Adrenal gland (tissue), 12 donors: Measurements from ENCODE around the gene ARL6IP1. TPM values are rescaled to one million over a fixed set of nuclear protein-coding genes. Genes with fewer than 3 reads are reported as not detected.

Source experiments
- DNase-seq, 7 donors: peaks; one replicate each; pipeline ENCODE4 v3.0.0-alpha.2; 2019 to 2020
- H3K27ac ChIP-seq, 5 donors: fragments of 200-600 bp; sonication (generic) in 4 of 5; 1 replicate in 3 of 5; 2 replicates in 2 of 5; pipeline versions ENCODE4 v1.5.1 to v1.8.0; 2016 to 2020; ENCODE audit warnings: mild to moderate bottlenecking in 1 of 5
- H3K27me3 ChIP-seq: fragments of 200-600 bp; 2 replicates; pipeline ENCODE4 v1.8.0; 2021
- H3K36me3 ChIP-seq, 2 donors: fragments of 200-600 bp; replicated peaks in 1 of 2; 1 replicate in 1 of 2; 2 replicates in 1 of 2; pipeline versions ENCODE4 v1.5.1 to v1.8.0; 2018 to 2022
- H3K4me1 ChIP-seq, 2 donors: fragments of 200-600 bp; replicated peaks in 1 of 2; 1 replicate in 1 of 2; 2 replicates in 1 of 2; pipeline versions ENCODE4 v1.5.1 to v1.8.0; 2018 to 2021
- H3K4me3 ChIP-seq, 4 donors: fragments of 200-600 bp; sonication (generic) in 3 of 4; one replicate each; pipeline ENCODE4 v1.5.1; 2016 to 2018
- H3K9me3 ChIP-seq, 3 donors: fragments of 200-600 bp; sonication (generic) in 1 of 3; replicated peaks in 1 of 3; 1 replicate in 2 of 3; 2 replicates in 1 of 3; pipeline versions ENCODE4 v1.5.1 to v1.8.0; 2016 to 2021
- POLR2A ChIP-seq, 2 donors: fragments of 450-650 bp; IDR thresholded peaks; one replicate each; pipeline ENCODE4 v1.6.1; 2017; ENCODE audit warnings: antibody characterized with exemption in 2 of 2, mild to moderate bottlenecking in 2 of 2, moderate library complexity in 1 of 2
- WGBS, 4 donors: extraction: QIAGEN DNeasy Blood & Tissue Kit in 2 of 4; methylation state at CpG; one replicate each; pipeline versions ENCODE4 v1.1.5 to v1.1.7; 2013 to 2017; 5-methylcytosine and 5-hydroxymethylcytosine counted together
- intact Hi-C, 2 donors: fragments of 100-400 bp; cut with DNase I; formaldehyde crosslinking; loops; one replicate each; pipeline versions ENCODE4 v1.14.1 to v1.15.0; 2022 to 2023
- polyA plus RNA-seq, 3 donors: library from polyadenylated mRNA; stranded (reverse); fragments of 200-250 nt in 2 of 3; fragments of 350-450 nt in 1 of 3; fragmentation: Illumina TruSeq in 1 of 3; extraction: RNeasy Lipid Tissue Mini Kit (QIAGEN cat#74804) in 1 of 3; gene quantifications; one replicate each; pipeline ENCODE4 v1.2.3, GENCODE V29; 2013 to 2014
- total RNA-seq, 9 donors: library from RNA; depleted of rRNA in 4 of 9; stranded (reverse); fragments of >200 nt in 4 of 9; fragments of 120-200 nt in 1 of 9; fragmentation: NEBNext Ultra II Directional in 1 of 9; extraction: Animal tissue kit (Norgen Biotek cat#: 25700) in 1 of 9; gene quantifications; one replicate each; pipeline versions ENCODE4 v1.1.0 to v1.2.4, GENCODE V29; 2013 to 2023
- TF ChIP-seq, protein P1 (sequence below), 6 experiments: fragments of 450-650 bp in 4 of 6; fragments of 200-600 bp in 2 of 6; sonication (generic) in 1 of 6; IDR thresholded peaks; 1 replicate in 5 of 6; 2 replicates in 1 of 6; pipeline versions ENCODE4 v1.5.1 to v1.8.0; 2016 to 2021; ENCODE audit warnings: antibody characterized with exemption in 6 of 6, mild to moderate bottlenecking in 2 of 6, moderate library complexity in 1 of 6
- donor health status: healthy with polysubstance abuse.
- donor health status: Bipolar disorder and iron deficiency.
- donor health status: DM: yes; HTN: yes; CAD: no.
- donor health status: DM: no; HTN: no; CAD: no.
- donor health status: DM: no; HTN: no; CAD: no.
- donor health status: DM: yes; HTN: yes; CAD: no.

Gene ARL6IP1
- total and polyA plus RNA-seq, 12 donors: 55.3 to 439 (median 227) TPM

DNA sequence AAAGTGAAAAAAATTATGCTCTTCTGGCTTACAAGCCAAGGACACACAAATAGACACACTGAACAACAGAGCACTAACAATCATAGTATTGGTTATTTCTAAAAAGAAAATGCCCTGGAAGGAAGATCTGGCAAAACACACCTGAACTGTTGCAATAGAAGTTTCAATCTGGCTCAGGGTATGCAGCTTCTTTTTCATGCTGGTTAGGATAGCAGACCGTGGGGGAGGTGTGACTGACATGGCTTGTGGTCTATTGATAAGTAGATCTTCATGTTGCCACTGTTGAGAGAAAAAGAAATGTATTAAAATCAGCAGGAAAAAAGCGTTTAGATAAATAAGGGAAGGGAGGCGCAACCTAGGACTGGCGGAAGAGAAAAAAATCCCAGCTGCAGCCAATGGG is 26.5 kb upstream of the ARL6IP1 start:
- TF ChIP-seq POLR2A (IDR thresholded peaks at IDR 0.05): no peak
- 95 to 97% (median 96%) methylated on average over 4 of the region's 4 CpGs for WGBS, 4 donors
- Histone ChIP-seq H3K27ac (no peak overlapping the region), H3K9me3 (no peaks in the 10 kb centered on the region), H3K27me3 (no peaks in the 10 kb centered on the region), H3K4me3 (no peak overlapping the region), H3K36me3 (peaks cover 0 to 52% of the 10 kb centered on the region in 2 donors), H3K4me1 (no peaks in the 10 kb centered on the region)
- no peak for DNase-seq
- intact Hi-C loops: no loop called here

DNA sequence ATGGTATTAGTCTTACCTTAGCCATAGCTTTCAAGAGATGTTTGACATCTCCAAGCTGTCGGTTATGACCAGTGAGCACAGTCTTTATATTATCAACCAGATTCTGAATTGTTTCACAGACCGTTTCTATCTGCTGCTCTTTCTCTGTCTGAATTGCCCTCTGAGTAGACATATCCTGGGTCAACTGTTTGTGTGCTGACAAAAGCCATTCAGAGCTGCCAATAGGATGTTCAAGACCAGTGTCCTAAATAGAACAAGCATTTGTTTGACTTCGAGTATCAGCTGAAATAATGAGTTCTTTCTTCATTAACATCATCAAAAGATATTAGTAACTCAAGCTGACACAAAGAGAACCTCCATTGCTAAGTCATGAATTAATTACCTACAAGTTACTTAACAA is 14.9 kb upstream of the ARL6IP1 start:
- H3K27me3 ChIP-seq: no peaks in the 10 kb centered on the region
- 78 to 86% (median 84%) methylated on average over 3 of the region's 3 CpGs for WGBS, 4 donors
- peaks cover 0 to 64% of the 10 kb centered on the region in 2 donors for H3K36me3 ChIP-seq
- DNase-seq: no peak
- TF ChIP-seq, protein P1, sequence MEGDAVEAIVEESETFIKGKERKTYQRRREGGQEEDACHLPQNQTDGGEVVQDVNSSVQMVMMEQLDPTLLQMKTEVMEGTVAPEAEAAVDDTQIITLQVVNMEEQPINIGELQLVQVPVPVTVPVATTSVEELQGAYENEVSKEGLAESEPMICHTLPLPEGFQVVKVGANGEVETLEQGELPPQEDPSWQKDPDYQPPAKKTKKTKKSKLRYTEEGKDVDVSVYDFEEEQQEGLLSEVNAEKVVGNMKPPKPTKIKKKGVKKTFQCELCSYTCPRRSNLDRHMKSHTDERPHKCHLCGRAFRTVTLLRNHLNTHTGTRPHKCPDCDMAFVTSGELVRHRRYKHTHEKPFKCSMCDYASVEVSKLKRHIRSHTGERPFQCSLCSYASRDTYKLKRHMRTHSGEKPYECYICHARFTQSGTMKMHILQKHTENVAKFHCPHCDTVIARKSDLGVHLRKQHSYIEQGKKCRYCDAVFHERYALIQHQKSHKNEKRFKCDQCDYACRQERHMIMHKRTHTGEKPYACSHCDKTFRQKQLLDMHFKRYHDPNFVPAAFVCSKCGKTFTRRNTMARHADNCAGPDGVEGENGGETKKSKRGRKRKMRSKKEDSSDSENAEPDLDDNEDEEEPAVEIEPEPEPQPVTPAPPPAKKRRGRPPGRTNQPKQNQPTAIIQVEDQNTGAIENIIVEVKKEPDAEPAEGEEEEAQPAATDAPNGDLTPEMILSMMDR (IDR thresholded peaks at IDR 0.05): no peak
- TF ChIP-seq POLR2A (IDR thresholded peaks at IDR 0.05): no peak
- no peaks in the 10 kb centered on the region for H3K9me3 ChIP-seq
- H3K4me3 ChIP-seq: no peak overlapping the region
- peaks cover 3 to 5% of the 10 kb centered on the region in 2 donors for H3K4me1 ChIP-seq
- intact Hi-C loops: no loop called here
- no peak overlapping the region for H3K27ac ChIP-seq

DNA sequence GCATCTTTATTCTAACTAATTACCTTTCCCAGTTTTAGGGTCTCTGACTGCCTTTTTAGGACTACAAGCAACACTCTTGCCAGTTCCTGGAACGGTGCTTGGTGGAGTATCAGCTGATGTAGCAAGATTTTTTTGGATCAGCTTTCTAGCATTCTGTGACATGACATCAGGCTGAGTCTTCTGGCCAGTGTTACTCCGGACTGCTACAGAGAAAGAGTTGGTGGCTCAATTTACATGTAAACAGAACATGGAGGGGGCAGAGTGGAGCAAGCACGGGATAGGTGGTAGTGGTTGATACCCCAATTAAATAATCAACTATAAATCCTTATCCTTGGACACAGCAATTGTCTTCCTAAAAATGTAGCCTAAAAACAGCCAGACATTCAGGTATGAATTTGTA is 10.6 kb upstream of the ARL6IP1 start:
- no peak for DNase-seq
- Histone ChIP-seq H3K9me3 (no peaks in the 10 kb centered on the region), H3K4me3 (no peak overlapping the region), H3K36me3 (peaks cover 0 to 65% of the 10 kb centered on the region in 2 donors), H3K27ac (no peak overlapping the region), H3K4me1 (no peaks in the 10 kb centered on the region), H3K27me3 (no peaks in the 10 kb centered on the region)
- 92 to 98% (median 96%) methylated on average over 3 of the region's 3 CpGs for WGBS, 4 donors
- TF ChIP-seq POLR2A (IDR thresholded peaks at IDR 0.05): no peak
- TF ChIP-seq, protein P1 (IDR thresholded peaks at IDR 0.05): no peak
- intact Hi-C loops: no loop called here

DNA sequence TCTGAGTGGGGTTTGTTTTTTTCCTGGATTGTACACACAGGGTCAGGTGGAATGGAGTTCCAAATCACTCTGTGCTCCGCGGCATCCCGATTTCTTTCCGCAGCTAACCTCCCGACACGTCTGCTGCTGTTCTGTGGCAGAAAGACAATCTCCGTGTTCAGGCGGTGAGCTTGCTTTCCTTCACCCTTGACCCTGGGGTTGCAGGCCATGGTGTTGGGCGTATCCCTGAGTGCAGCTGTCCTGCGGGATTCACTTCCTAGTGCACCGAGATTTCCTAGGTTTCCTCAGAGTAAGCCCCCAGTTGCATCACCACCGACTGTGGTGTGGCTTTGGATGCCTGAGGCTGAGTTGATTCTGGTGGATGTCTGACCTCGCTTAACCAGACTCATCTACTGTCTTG is 7.8 kb upstream of the ARL6IP1 start:
- no peak overlapping the region for H3K4me3 ChIP-seq
- intact Hi-C loops: no loop called here
- TF ChIP-seq, protein P1 (IDR thresholded peaks at IDR 0.05): no peak
- TF ChIP-seq POLR2A (IDR thresholded peaks at IDR 0.05): no peak
- H3K36me3 ChIP-seq: peaks cover 0 to 40% of the 10 kb centered on the region in 2 donors
- no peaks in the 10 kb centered on the region for H3K27me3 ChIP-seq
- peaks cover 2 to 6% of the 10 kb centered on the region in 2 donors for H3K4me1 ChIP-seq
- H3K9me3 ChIP-seq: no peaks in the 10 kb centered on the region
- 91 to 95% (median 93%) methylated on average over 13 of the region's 13 CpGs for WGBS, 4 donors
- H3K27ac ChIP-seq: no peak overlapping the region
- DNase-seq: no peak

DNA sequence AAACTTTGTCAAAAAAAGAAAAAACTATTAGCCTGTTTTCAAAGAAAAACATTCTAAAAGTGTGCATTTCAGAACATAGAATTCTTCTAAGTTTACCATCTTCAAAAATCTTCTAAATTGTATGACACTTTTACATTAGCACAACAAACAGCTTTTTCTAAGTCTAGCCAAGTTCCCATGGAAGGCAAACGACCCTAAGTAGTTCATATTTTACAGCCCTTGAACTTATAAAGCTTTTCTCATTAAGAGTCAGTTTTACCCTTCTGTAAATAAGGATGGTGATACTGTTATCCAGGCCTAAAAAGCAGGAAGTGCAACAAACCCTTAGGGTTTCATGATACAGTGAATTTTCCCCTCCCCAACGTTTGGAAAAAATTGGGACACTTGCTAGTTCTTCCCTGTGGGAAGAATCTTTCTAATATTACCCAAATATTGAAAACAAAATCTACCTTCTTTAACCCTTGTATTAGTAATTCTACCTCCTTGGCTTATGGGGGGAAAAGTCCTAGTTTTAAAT is 4.0 kb upstream of the ARL6IP1 start:
- H3K9me3 ChIP-seq: no peaks in the 10 kb centered on the region
- no peak for TF ChIP-seq POLR2A (IDR thresholded peaks at IDR 0.05)
- TF ChIP-seq, protein P1 (IDR thresholded peaks at IDR 0.05): no peak
- H3K27me3 ChIP-seq: no peaks in the 10 kb centered on the region
- H3K4me3 ChIP-seq: no peak overlapping the region
- H3K4me1 ChIP-seq: peaks cover 7 to 11% of the 10 kb centered on the region in 2 donors
- no peak for DNase-seq
- WGBS, 4 donors: 29 to 51% (median 36%) methylated on average over 2 of the region's 2 CpGs
- intact Hi-C loops: no loop called here
- H3K27ac ChIP-seq: no peak overlapping the region
- peaks cover 0 to 18% of the 10 kb centered on the region in 2 donors for H3K36me3 ChIP-seq
